Measurements from ENCODE around the gene APP. TPM values are rescaled to one million over a fixed set of nuclear protein-coding genes. Genes with fewer than 3 reads are reported as not detected.

The APP gene
- total and polyA plus RNA-seq, 2 of the 13 experiments (the other 11 are each of a cell fraction or from before 2014, with no cell fraction given): 70.6 to 262 TPM

DNA sequence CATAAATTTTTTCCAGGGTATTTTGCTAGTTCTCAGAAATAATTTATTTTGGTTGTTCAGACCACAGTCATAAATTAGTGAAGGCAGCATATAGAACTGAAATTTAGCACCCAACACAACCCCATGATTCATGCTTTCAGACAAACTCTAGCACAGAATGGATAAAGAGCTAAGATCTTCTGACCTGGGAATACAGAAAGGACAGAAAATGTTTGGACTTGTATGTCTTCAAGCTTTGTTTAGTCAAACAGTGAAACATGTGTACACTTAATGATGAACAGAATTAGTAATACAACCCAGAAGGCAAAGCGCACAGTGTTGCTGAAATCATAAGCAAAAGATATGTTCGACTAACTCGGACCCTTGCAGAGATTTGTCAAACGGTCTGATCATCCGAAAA lies 205.6 kb downstream of the APP start:
- Histone ChIP-seq H3K9ac (ENCODE audit: insufficient read depth, low read depth, low read length) (no peak overlapping the region), H2AFZ (ENCODE audit: low read length) (no peak overlapping the region), H3K4me2 (ENCODE audit: low read depth, low read length) (no peak overlapping the region), H4K20me1 (ENCODE audit: insufficient read depth, low read length) (no peaks in the 10 kb centered on the region), H3K27me3 (ENCODE audit: control insufficient read depth in 1 of 2, insufficient read depth in 2 of 2, low read length in 2 of 2) (no peaks in the 10 kb centered on the region; a peak in 1 of 5 replicates), H3K79me2 (ENCODE audit: insufficient read depth, low read length) (no peaks in the 10 kb centered on the region), H3K4me3 (replicated peaks in 1 of 3; ENCODE audit: insufficient read depth in 1 of 3, low read depth in 2 of 3, low read length in 3 of 3) (no peak overlapping the region), H3K36me3 (replicated peaks in 1 of 2; ENCODE audit: control insufficient read depth in 1 of 2, insufficient read depth in 2 of 2, low read length in 2 of 2) (no peaks in the 10 kb centered on the region; a peak in 2 of 5 replicates), H3K27ac (ENCODE audit: extremely low read length, insufficient read depth, low read length) (no peak overlapping the region), H3K4me1 (ENCODE audit: insufficient read depth, low read length) (no peaks in the 10 kb centered on the region), H3K9me3 (ENCODE audit: low read length) (no peaks in the 10 kb centered on the region)
- ChIA-PET POLR2A (no interaction called here), CTCF (ENCODE audit: low intra/inter-chr PET ratio, low total read pairs) (no interaction called here)
- intact Hi-C loops (cut with micrococcal nuclease; ENCODE audit: unreplicated experiment): no loop called here
- no peak for FAIRE-seq
- WGBS (ENCODE audit: low lambda C conversion rate): 51% methylated on average over 5 of the region's 5 CpGs
- no TSS peak for BruUV-seq (replicated peaks)
- ATAC-seq: no peak
- TF ChIP-seq, protein P1, sequence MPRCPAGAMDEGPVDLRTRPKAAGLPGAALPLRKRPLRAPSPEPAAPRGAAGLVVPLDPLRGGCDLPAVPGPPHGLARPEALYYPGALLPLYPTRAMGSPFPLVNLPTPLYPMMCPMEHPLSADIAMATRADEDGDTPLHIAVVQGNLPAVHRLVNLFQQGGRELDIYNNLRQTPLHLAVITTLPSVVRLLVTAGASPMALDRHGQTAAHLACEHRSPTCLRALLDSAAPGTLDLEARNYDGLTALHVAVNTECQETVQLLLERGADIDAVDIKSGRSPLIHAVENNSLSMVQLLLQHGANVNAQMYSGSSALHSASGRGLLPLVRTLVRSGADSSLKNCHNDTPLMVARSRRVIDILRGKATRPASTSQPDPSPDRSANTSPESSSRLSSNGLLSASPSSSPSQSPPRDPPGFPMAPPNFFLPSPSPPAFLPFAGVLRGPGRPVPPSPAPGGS (CRISPR knock-in tag; IDR thresholded peaks at IDR 0.05): no peak
- TF ChIP-seq THAP9 (CRISPR knock-in tag; IDR thresholded peaks at IDR 0.05; ENCODE audit: borderline replicate concordance) (no peak), TRIM24 (CRISPR knock-in tag; IDR thresholded peaks at IDR 0.05) (no peak), ZNF431 (CRISPR knock-in tag; IDR thresholded peaks at IDR 0.05; ENCODE audit: borderline replicate concordance, low read depth) (no peak), ZNF770 (CRISPR knock-in tag; IDR thresholded peaks at IDR 0.05) (no peak), BORCS8-MEF2B (CRISPR knock-in tag; IDR thresholded peaks at IDR 0.05) (no peak), TAF15 (IDR thresholded peaks at IDR 0.05; ENCODE audit: low read depth, low read length, poor library complexity, severe bottlenecking) (no peak), ZNF652 (CRISPR knock-in tag; IDR thresholded peaks at IDR 0.05; ENCODE audit: borderline replicate concordance, low read depth) (no peak), POLR2G (IDR thresholded peaks at IDR 0.05; ENCODE audit: low read depth, low read length) (no peak)
- TF ChIP-seq, protein P2, sequence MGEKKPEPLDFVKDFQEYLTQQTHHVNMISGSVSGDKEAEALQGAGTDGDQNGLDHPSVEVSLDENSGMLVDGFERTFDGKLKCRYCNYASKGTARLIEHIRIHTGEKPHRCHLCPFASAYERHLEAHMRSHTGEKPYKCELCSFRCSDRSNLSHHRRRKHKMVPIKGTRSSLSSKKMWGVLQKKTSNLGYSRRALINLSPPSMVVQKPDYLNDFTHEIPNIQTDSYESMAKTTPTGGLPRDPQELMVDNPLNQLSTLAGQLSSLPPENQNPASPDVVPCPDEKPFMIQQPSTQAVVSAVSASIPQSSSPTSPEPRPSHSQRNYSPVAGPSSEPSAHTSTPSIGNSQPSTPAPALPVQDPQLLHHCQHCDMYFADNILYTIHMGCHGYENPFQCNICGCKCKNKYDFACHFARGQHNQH (CRISPR knock-in tag; IDR thresholded peaks at IDR 0.05): no peak
- in situ Hi-C loops (cut with HindIII; ENCODE audit: extremely low pct_ligation_motif_present, low pct_unique_long_range_greater_than_20kb): no loop called here
- no peak for DNase-seq (ENCODE audit: low spot score)

Data from HepG2 (cell line).